Measurements from ENCODE around the gene RSRC1.

- TF ChIP-seq CTCF (optimal IDR thresholded peaks at IDR 0.05 in 1 of 3, IDR thresholded peaks at IDR 0.05 in 1 of 3, conservative IDR thresholded peaks at IDR 0.05 in 1 of 3; ENCODE audit: extremely low read depth in 1 of 3, insufficient read depth in 2 of 3, low read length in 3 of 3): peak in 2 of 3 experiments; percentile 40 to 41
- no peak for TF ChIP-seq EZH2 (IDR thresholded peaks at IDR 0.05; ENCODE audit: low read length)
Observed at GRCh38 chr3:158539414-158540014, 429.6 kb downstream of the RSRC1 start.

All from keratinocyte (primary cell).